ENCODE measurements around the gene SSR4.

The SSR4 gene

GRCh38 chrX:153782313-153782712, 12.2 kb upstream of the SSR4 start:
- no peak for DNase-seq

- no peak for DNase-seq
These were observed 11.6 kb upstream of the SSR4 start for GRCh38 chrX:153782871-153783270.

- DNase-seq: no peak
These were observed 11.0 kb upstream of the SSR4 start for GRCh38 chrX:153783378-153784013.

GRCh38 chrX:153784325-153784967, 10.0 kb upstream of the SSR4 start:
- DNase-seq: no peak

- no peak for DNase-seq
These were observed 7.8 kb upstream of the SSR4 start for GRCh38 chrX:153786669-153787068.

GRCh38 chrX:153789654-153790053, 4.8 kb upstream of the SSR4 start:
- DNase-seq: no peak

- DNase-seq: no peak
These were observed 3.2 kb upstream of the SSR4 start for GRCh38 chrX:153791104-153791852.

- no peak for DNase-seq
These were observed 2.1 kb upstream of the SSR4 start for GRCh38 chrX:153792368-153792767.

- DNase-seq: no peak
These were observed 1.2 kb upstream of the SSR4 start for GRCh38 chrX:153793291-153793690.

- no peak for DNase-seq
These were observed 689 bp downstream of the SSR4 start for GRCh38 chrX:153794897-153795816.

- DNase-seq: no peak
These were observed 3.0 kb downstream of the SSR4 start for GRCh38 chrX:153797415-153798015.

GRCh38 chrX:153799326-153799725, 4.9 kb downstream of the SSR4 start:
- no peak for DNase-seq

- DNase-seq: no peak
These were observed 5.8 kb downstream of the SSR4 start for GRCh38 chrX:153800177-153800722.

- DNase-seq: no peak
These were observed 6.3 kb downstream of the SSR4 start for GRCh38 chrX:153800746-153801145.

GRCh38 chrX:153801669-153802068, 7.2 kb downstream of the SSR4 start:
- no peak for DNase-seq

- DNase-seq: no peak
These were observed 8.1 kb downstream of the SSR4 start for GRCh38 chrX:153802513-153803045.

GRCh38 chrX:153803211-153804099, 9.0 kb downstream of the SSR4 start:
- DNase-seq: no peak

- DNase-seq: no peak
These were observed 9.7 kb downstream of the SSR4 start for GRCh38 chrX:153804100-153804595.

GRCh38 chrX:153804621-153805020, 10.2 kb downstream of the SSR4 start:
- DNase-seq: no peak

- no peak for DNase-seq
These were observed 11.0 kb downstream of the SSR4 start for GRCh38 chrX:153805436-153805835.
